Kidney (tissue), 14 donors: Measurements from ENCODE around the gene TTC39B. TPM values are rescaled to one million over a fixed set of nuclear protein-coding genes. Genes with fewer than 3 reads are reported as not detected.

Source experiments
- DNase-seq, 5 donors: peaks; one replicate each; pipeline ENCODE4 v3.0.0-alpha.2; 2013 to 2020
- FAIRE-seq: peaks from 2 replicates; lab custom pipeline; 2012; peaks lifted over from hg19 to GRCh38; lab: Jason Lieb, UNC
- H3K27ac ChIP-seq, 2 donors: one replicate each; pipeline ENCODE4 v1.7.0; 2013; ENCODE audit warnings: low read depth in 2 of 2, low read length in 2 of 2, inconsistent platforms in 1 of 2
- H3K27me3 ChIP-seq: one replicate; pipeline ENCODE4 v1.7.1; 2013; ENCODE audit warnings: low read length, inconsistent platforms; ENCODE audit not compliant: control insufficient read depth, insufficient read depth
- H3K36me3 ChIP-seq, 3 donors: one replicate each; pipeline versions ENCODE4 v1.7.0 to v1.7.1; 2013; ENCODE audit warnings: low read length in 3 of 3, control low read depth in 1 of 3, inconsistent platforms in 1 of 3; ENCODE audit not compliant: insufficient read depth in 3 of 3, control insufficient read depth in 2 of 3
- H3K4me1 ChIP-seq, 3 donors: one replicate each; pipeline versions ENCODE4 v1.7.0 to v1.7.1; 2013; ENCODE audit warnings: low read length in 3 of 3, inconsistent platforms in 1 of 3, low read depth in 1 of 3; ENCODE audit not compliant: control insufficient read depth in 2 of 3, insufficient read depth in 2 of 3
- H3K4me3 ChIP-seq, 3 donors: one replicate each; pipeline versions ENCODE4 v1.7.0 to v1.8.1; 2013; ENCODE audit warnings: low read length in 3 of 3, control low read depth in 1 of 3, inconsistent platforms in 1 of 3
- H3K9ac ChIP-seq, 3 donors: one replicate each; pipeline versions ENCODE4 v1.7.0 to v1.7.1; 2013; ENCODE audit warnings: low read length in 3 of 3, control low read depth in 1 of 3, inconsistent platforms in 1 of 3
- H3K9me3 ChIP-seq, 3 donors: one replicate each; pipeline versions ENCODE4 v1.7.0 to v1.7.1; 2013; ENCODE audit warnings: low read length in 3 of 3, control low read depth in 1 of 3, inconsistent platforms in 1 of 3; ENCODE audit not compliant: control insufficient read depth in 2 of 3, insufficient read depth in 1 of 3
- intact Hi-C: fragments of 100-400 bp; cut with DNase I; formaldehyde crosslinking; loops from one replicate; pipeline ENCODE4 v1.11.1; 2022
- polyA plus RNA-seq: library from polyadenylated mRNA; stranded (reverse); fragments of 350-450 nt; fragmentation: Illumina TruSeq; extraction: RNeasy Lipid Tissue Mini Kit (QIAGEN cat#74804); gene quantifications from one replicate; pipeline ENCODE4 v1.2.3, GENCODE V29; 2014; ENCODE audit warnings: low read depth, low replicate concordance; ENCODE audit not compliant: insufficient read depth
- total RNA-seq: library from RNA; stranded (reverse); fragmentation: NEBNext Ultra II Directional; extraction: Animal tissue kit (Norgen Biotek cat#: 25700); gene quantifications from one replicate; pipeline ENCODE4 v1.2.1, GENCODE V29; 2021
- TF ChIP-seq, protein P1 (sequence below): IDR thresholded peaks from 3 replicates; pipeline ENCODE4 v1.5.1; 2012; ENCODE audit warnings: mild to moderate bottlenecking, moderate library complexity, borderline replicate concordance; ENCODE audit not compliant: insufficient read depth; ENCODE audit errors: extremely low read depth
- donor health status: control.
- donor health status: control.
- donor health status: control.
- donor health status: control.
- donor health status: control.
- donor health status: DM: yes; HTN: yes; CAD: no.
- donor health status: Normal renal cell carcinoma (clear cell type).

TTC39B gene
- total and polyA plus RNA-seq, 2 donors from 2014 or later = 4.9 to 22.0 TPM

DNA sequence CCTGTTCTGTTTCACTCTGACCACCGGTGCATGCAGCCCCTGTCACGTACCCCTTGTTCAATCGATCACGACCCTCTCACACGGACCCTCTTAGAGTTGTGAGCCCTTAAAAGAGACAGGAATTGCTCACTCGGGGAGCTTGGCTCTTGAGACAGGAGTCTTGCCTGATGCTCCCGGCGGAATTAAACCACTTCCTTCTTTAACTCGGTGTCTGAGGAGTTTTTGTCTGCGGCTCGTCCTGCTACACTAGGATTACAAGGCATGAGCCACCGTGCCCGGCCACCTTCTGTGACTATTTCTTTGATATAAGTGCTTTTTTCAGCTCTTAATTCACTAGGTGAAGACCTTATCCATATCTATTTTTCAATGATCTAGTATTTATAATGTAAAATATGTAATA is 167.5 kb downstream of the TTC39B start:
- Histone ChIP-seq H3K4me3 (no peak overlapping the region), H3K9me3 (no peaks in the 10 kb centered on the region), H3K27ac (no peak overlapping the region), H3K9ac (no peak overlapping the region), H3K36me3 (no peaks in the 10 kb centered on the region), H3K27me3 (no peaks in the 10 kb centered on the region), H3K4me1 (peaks cover 0 to 3% (median 0%) of the 10 kb centered on the region in 3 donors)
- intact Hi-C loops = no loop called here
- DNase-seq = no peak
- FAIRE-seq = no peak
- TF ChIP-seq, protein P1, sequence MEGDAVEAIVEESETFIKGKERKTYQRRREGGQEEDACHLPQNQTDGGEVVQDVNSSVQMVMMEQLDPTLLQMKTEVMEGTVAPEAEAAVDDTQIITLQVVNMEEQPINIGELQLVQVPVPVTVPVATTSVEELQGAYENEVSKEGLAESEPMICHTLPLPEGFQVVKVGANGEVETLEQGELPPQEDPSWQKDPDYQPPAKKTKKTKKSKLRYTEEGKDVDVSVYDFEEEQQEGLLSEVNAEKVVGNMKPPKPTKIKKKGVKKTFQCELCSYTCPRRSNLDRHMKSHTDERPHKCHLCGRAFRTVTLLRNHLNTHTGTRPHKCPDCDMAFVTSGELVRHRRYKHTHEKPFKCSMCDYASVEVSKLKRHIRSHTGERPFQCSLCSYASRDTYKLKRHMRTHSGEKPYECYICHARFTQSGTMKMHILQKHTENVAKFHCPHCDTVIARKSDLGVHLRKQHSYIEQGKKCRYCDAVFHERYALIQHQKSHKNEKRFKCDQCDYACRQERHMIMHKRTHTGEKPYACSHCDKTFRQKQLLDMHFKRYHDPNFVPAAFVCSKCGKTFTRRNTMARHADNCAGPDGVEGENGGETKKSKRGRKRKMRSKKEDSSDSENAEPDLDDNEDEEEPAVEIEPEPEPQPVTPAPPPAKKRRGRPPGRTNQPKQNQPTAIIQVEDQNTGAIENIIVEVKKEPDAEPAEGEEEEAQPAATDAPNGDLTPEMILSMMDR = no peak

DNA sequence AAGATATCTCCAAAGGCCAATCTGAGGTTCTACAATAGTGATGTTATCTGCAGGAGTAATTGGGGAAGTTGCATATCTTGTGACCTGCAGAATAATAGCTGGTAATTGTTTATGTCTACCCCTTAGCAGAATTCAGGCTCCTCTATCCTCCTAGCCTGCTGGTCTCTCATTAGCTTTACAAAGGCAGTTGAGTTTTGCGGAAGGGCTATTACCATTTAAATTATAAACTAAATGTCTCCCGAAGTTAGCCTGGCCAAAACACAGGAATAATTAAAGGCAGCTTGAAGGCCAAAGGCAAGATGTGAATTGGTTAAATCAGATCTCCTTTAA is 168.7 kb downstream of the TTC39B start:
- H3K4me3 ChIP-seq = no peak overlapping the region
- H3K9me3 ChIP-seq = no peaks in the 10 kb centered on the region
- peaks cover 0 to 3% (median 0%) of the 10 kb centered on the region in 3 donors for H3K4me1 ChIP-seq
- no peak for FAIRE-seq
- no peak overlapping the region for H3K9ac ChIP-seq
- intact Hi-C loops = no loop called here
- H3K27ac ChIP-seq = no peak overlapping the region
- TF ChIP-seq, protein P1 = no peak
- no peaks in the 10 kb centered on the region for H3K27me3 ChIP-seq
- H3K36me3 ChIP-seq = no peaks in the 10 kb centered on the region
- no peak for DNase-seq

DNA sequence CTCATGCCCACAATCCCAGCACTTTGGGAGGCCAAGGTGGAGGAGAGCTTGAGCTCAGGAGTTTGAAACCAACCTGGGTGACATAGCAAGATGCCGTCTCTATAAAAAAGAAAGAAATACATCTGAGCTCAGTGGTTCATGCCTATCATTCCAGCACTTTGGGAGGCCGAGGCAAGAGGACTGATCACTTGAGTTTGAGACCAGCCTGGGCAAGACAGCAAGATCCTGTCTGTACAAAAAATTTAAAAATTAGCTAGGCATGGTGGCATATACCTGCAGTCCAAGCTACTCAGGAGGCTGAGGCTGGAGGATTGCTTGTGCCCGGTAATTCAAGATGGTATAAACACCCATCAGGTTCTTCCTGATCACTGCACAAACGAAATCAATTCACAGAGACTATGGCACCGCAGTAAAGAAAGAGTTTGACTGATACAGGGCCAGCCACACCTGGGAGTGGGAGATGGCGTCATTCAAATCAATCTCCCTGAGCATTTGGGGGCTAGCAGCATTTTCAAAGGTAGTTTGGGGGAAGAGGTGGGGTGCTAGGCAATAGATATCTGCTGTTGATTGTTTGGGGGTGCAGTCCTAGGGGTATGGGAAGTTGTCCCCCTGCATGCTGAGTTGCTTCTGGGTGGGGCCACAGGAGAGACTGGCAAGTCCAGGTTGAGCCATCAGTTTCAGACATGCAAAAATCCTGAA is 169.2 kb downstream of the TTC39B start:
- no peak overlapping the region for H3K9ac ChIP-seq
- peaks cover 0 to 3% (median 0%) of the 10 kb centered on the region in 3 donors for H3K4me1 ChIP-seq
- no peak overlapping the region for H3K4me3 ChIP-seq
- TF ChIP-seq, protein P1 = no peak
- H3K36me3 ChIP-seq = no peaks in the 10 kb centered on the region
- H3K27ac ChIP-seq = no peak overlapping the region
- H3K9me3 ChIP-seq = no peaks in the 10 kb centered on the region
- intact Hi-C loops = no loop called here
- FAIRE-seq (no peak), DNase-seq (no peak)
- H3K27me3 ChIP-seq = no peaks in the 10 kb centered on the region
